Bone marrow (tissue), 2 donors: ENCODE results near the gene A3GALT2.

Source experiments
- DNase-seq, 2 donors: peaks; one replicate each; lab custom pipeline; 2025; lab: John Stamatoyannopoulos, UW

Gene A3GALT2

DNA sequence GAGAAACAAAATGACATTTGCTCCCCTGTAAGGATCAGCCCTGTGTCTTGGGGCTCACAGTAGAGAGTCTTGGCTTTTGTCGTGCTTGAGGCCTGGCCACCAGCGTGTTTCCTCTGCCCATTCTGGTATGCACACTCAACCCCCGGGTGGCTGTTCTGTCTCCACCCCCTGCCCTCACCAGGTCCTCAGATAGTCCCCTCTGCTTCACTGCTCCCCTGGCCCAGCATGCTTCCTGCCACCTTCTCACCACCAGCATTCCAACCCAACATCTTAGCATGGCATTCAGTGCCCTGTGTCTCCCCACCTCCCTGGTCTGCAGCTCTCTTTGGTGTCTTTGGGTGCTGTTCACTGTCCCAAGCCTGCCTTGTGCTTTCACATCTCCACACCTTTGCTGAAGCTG is 48.4 kb downstream of the A3GALT2 start:
- no peak for DNase-seq

DNA sequence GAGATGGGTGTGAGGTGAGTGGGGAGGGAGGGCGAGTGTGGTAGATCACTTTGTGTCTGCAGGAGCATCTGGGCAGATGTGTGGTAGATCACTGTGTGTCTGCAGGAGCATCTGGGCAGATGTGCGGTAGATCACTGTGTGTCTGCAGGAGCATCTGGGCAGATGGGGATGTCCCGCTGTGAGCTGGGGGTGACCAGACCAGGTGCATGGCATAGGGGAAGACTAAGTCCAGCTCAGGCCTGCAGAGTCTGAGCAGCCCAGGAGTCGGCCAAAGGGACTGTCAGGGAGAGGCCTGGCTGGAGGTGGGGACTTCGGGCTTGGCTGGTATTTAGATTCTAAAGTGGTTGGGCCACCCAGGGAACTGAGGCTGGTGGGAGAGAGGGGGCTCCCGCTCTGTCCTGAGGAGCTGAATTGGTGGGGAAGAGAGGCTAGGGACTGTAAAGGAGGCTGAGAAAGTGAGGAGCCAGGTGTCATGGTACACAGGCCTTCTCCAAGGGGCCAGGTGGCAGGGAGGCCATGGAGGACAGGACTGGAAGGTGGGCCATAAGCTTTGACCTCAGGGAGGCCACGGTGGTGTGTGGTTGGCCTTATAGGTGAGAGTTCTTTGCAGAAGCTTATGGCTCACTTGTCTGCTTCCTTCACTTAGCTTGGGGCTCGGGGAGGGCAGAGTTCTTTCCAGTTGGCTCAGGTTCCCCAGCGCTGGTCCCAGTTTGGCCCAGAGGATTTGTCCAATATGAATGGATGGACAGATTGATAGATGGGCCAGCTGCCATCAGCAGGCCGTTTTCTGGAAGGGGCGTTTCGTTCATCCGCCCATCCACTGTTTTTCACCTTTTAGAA is 49.0 kb downstream of the A3GALT2 start:
- no peak for DNase-seq

DNA sequence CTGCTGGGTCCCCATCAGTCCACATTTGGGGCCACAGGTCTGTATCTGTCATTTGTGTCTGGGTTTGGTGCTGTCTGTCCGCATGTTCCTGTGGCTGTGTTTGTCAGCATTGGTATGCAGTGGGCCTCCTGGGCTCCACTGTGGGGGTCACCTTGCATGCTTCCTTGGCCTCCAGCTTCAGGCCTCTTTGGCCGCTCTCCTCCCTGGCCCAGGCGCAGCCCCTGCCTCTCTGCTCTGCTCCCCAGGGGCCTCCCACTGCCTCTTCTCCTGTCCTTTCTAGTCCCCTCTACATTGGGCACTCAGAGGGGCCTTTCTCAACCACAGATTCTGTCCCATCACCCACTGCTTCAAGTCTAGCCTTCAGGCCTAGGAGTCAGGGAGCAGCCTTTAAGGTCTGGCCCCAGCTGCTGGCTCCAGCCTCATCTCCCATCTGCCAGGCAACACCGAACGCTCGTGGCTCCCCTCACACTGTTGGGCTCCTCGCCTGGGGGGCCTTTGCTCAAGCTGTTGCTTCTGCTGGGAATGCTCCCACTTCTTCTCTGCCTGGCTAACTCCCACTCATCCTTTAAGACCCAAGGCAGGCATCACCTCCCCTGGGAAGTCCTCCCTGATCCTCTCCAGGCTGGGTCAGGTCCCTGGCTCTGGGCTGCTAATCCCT is 50.0 kb downstream of the A3GALT2 start:
- no peak for DNase-seq

DNA sequence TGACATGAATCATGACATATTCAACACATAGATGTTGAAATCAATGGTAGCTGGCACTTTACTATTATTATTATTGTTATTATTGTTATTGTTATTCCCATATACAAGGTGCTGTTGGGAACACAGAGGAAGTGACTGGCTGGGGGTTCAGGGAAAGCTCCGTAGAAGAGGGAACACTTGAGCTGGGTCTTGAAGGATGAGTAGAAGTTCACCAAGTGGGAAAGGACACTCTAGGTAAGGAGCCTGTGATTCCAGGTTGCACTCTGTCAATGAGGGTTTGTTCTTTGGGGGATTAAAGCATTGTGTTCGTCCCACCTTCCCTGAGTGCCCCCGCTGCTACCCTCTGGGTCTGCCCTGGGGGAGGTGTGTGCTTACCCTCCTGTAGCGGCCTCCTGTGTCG is 50.5 kb downstream of the A3GALT2 start:
- no peak for DNase-seq

DNA sequence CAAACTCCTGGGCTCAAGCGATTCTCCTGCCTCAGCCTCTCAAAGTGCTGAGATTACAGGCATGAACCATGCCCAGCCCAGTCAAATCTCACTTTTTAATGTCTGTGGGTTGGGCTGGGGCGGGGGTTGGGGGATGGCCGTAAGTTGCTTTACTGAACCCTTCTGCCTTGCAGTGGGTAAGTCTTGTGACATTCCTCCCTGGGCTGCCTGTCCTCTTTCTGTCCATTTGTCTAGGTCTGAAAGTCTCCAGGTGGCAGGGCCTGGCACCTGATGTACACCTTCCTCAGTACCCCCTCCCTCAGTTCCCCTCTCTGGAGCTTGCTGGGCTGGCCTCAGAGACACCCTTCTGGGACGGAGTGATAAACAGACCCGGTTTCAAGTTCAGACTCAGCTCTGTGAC is 51.3 kb downstream of the A3GALT2 start:
- no peak for DNase-seq

DNA sequence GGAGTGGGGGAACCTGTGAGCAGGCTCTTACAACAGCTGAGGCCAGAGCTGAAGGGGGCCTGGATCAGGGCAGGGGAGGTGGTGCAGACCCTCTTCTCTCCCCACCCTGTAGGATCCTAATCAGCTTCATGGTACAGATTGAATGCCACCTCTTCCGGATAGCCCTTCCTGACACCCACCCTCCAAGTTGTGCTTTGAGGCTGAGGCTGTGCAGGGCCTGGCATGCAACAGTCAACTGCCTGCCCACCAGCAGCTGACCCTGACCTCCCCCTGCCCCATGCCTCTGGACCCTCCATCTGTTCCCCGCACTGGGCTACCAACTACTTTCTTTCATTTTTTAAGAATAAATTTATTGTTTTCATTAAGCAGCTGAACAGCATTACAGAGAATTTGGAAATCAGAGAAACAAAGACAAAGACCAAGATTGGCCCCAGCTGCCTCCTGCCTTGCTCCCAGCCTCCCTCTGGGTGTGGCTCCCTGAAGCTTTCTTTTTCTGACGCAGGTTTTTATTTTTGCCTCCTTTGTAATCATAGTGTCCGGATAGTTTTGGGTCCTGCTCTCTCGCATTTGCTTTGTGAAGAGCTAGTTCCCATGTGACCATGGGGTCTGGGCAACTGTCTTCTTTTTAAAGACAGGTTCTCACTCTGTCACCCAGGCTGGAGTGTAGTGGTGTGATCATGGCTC is 51.8 kb downstream of the A3GALT2 start:
- no peak for DNase-seq

DNA sequence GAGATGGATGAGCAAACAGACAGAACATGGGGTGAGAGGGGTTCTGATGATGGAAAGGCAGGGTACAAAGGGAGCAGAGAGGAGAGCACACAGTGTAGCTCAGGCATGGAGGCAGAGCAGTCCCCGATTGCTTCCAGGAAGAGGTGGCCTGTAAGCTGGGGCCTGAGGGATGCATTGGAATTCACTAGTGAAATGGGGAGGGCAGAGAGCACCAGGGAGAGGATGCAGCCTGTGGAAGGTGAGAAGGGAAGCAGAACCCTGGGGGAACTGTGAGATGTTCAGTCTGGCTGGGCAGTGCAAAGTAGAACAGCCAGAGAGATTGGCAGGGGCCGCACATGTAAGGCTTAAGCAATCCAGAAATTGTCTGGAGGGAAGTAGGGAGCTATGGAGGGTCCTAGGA is 52.4 kb downstream of the A3GALT2 start:
- DNase-seq, result no peak

DNA sequence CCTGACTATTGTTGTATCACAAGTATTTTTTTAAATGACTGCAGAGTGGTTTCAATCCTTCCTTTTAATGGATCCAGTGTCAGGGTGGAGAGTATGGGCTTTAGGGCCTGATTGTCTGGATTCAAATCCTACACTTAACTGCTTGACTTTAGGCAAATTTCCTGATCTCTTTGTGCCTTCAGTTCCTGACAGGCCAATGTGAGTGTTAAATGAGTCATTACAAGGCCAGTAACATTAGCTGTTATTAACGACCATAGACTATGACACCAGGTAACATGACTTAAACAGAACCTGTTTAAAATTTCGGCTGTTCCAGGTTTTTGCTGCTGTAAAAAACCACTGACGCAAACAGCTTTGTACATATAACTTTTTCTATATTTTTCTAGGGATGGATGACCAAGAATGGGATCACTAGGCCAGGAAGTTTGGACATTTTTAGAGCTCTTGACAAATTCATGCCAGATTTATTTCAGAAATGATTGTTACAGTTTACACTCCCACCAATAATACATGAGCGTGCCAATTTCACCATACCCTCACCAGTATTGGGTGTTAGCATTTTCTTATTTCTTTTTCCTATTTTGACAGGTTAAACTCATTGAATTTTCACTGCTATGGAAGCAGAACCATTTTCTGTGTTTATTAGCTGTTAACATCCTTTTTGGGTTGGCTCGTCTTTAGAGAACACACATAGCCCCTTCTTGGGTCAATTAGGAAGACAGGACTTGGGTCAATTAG is 53.3 kb downstream of the A3GALT2 start:
- no peak for DNase-seq

DNA sequence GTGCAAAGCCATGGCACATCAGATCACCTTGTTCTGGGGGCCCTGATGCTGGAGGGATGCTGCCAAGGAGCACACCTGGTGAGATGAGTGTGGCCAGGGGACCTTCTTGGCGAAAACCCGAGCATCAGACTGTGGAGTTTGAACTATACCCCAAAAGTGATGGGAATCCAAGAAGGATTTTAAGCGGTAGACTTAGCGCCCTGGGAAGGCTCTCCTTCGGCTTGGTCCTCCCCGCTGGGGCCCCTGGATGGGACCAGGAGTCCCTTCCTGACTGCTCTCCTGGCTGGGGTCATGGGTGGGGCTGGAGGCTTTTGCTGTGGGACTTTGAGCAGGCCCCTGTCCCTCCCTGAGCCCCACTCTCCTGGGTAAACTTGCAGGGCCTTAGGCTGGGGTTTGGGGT is 54.1 kb downstream of the A3GALT2 start:
- DNase-seq, result no peak

DNA sequence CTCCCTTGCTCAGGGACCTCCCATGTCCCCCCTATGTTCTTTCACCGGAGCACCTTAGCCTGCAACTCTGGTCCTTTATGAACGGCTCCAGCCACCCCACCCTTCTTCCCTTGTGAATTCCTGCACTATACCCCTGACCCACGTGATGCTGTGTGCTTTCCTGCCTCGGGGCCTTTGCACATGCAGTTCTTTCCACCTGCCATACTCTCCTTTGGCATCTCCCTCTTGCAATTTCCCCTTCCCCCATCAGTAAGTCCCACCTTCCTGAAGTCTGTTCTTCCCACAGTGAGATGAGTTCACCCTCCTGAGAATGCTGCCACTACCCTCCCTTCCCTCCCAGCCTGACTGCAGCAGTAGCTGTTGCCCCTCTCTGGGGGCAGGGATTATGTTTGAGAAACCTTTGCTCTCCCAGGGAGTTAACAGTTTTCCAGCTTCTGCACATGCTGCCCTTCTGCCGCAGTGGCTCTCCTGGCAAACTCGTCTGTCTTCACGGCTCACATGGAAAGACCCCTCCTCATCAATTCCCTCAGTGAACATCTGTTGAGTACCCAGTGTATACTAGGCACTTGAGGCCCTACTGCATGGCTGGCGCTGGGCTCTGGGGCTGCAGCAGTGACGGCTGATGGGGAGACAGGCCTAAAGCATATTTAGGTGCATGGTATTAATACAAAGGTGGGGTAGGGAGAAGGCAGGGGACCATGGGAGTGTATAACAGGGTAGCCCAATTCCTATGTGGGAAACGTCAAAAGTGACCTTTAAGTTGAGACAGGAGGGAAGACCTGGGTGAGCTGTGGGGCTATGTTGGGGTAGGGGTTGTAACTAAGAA is 54.9 kb downstream of the A3GALT2 start:
- no peak for DNase-seq

DNA sequence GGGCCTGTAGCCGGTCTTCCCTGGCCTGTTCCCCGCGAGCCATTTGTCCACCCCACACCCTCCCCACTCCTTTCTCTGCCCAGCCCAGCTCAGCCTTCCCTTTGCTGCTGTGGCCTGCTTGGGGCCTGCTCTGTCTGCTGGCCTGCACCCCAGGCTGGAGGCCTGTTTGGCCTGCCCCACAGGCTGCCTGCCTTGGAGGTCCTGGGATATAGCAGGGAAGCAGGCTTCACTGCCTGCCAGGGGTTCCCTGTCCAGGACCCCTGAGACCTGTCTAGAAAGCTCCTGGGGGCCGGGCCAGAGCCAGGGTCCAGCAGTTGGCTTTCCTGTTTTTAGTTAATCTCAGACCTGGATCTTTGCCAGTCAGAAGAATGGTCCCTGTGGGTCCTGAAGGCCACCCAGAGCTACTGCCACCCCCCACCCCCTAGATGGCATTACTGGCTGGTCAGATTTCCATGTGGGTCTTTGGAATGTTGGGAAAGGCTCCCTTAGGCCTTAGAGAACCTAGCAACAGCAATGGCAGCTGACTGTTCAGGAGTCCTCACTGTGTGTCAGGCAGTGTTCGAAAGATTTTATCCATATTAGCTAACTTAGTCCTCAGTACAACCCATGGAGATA is 56.9 kb downstream of the A3GALT2 start:
- no peak for DNase-seq

DNA sequence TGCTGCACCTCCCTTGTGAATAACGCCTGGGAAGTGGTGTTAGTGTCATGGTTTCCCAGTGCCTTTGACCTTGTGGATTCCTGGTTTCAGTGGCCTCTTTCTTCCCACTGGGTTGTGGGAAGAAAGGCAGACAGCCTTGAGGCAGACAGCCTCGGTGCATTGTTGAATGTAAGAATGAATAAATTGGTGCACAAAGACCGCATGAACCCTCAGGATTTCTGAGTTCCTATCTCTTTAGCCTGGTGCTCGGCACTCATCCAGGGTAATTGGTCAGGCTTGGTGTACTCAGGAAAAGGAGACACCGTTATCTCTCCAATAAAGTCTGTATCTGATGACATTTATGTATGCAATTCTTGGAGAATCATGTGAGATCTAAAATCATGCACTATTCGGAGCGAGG is 59.6 kb downstream of the A3GALT2 start:
- DNase-seq, result no peak

DNA sequence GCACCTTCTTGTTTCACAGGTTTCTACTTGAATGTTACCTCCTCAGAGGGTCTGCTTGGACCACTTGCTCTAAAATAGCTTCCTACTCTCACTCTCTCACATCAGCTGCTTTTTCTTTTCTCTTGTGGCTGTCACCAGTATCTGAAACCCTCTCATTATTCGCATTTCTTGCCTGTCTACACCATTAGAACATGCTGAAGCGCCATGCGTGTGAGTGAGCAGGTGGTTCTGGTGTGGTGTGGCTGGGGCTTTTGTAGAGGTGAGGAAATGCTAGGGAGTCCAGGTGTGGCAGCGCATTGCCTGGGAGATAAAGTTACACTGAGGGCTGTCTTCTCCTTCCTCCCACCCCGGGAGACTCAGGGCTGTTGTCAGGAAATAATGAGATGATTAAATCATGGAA is 60.5 kb downstream of the A3GALT2 start:
- DNase-seq, result no peak

DNA sequence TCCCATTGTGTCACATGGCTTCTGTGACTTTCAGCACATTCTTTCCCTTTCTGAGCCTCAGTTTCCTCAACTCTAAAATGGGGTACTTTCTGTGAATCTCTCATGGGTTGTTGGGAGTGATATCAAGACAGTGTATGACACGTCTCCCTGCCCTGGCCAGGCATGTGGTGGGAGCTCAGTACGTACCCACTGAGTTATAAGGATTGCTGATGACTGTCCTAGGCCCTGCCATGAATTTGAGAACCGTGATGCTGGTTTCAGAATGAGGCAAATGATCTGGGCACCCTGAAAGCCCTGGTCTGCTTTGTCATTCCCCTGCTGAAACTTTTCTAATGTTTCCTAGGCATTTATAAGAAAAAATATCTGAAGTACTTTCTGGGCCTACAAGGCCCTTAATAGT is 61.0 kb downstream of the A3GALT2 start:
- DNase-seq, result no peak

DNA sequence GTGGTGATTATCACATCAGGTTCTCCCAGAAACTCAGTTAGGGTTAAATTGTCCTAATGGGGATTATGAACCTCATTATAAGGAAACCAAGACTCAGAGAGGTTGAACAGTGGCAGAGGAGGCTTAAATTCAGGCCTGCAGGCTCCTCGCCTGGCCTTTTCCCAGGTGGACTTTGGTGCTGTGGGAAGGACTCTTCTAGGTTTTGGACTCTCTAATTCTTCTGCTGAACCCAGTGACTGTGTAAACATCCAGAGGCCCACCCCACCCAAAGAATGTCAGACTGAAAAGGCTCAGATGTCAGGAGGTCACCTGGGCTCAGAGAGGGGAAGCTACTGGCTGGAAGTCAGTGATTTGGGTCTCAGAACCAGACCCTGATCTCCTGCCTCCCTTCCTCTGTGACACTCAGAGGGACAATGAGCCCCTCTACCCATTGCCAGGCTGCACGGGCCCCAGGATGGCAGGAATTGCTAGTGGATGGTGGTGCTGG is 62.1 kb downstream of the A3GALT2 start:
- DNase-seq, result no peak

DNA sequence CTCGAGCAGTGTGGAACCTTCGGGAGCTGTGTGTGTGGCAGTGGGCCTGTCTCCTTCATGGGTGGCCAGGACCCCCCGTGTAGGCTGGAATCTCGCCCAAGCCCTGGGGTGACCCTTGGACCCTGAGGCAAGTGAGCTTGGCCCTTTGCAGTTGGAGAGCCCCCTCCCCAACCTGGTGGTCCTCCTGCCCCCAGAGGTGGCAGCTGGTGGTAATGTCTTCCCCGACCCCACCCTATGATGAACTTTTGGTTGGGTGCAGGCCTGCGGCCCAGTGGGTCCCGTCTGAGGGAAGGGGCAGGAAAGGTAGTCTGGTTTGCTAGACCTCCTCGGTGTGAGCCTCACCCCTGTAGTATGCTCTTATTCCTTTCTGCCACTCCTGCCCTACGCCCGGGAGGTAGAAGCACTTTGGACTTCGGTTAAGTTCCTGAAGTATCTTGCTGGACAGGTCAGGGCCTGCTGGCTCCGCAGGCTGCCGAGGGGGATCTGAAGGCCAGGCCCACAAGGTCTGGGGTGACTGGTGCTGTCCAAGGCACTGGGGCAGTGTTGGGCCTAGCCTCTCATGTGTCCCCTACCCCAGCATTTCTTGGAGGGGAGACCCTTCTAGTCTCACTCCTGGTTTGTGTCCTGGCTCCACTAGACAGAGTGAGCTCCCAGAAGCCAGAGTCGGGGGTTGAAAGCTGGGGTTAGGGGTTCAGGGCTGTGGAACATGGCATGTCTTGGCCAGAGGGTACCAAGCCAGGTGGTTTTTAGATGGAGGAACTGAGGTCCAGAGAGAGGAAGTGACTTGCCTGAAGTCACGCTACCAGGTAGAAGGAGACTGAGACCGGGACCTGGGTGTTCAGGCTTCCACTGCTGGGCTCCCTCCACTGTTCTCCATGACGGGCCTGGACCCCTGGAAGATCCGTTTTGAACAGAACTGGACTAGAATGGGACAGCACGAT is 62.9 kb downstream of the A3GALT2 start:
- no peak for DNase-seq

DNA sequence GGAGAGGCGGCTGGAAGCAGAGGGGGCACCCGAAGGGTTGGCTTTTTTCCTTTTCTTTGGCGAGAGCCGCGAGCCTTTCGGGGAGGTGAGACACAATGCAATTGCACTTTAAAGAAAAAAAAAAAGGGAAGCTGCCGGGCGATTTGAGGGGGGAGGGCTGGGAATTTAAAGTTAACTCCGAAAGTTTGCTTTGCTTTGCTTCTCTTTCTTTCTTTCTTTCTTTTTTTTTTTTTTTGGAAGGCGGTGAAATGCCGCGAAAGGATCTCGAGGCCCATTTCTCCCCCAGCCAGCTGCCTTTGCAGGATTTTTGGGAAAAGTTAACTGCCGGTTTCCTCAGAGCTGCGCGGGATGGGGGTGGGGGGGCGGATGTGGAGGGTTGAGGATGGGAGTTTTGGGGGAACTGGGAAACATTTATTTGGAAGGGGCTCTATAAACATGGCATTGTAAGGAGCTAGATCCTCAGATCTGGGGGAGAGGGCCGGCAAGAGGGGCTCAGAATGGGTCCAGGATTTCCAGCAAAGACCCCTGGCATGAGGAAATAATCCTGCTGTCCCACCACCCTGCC is 63.6 kb downstream of the A3GALT2 start:
- peak in 1 of 2 donors; percentile 29 for DNase-seq
